Ishikawa (cell line): ENCODE data around the gene MCM6.

ENCODE experiments used
- CREB1 ChIP-seq: IDR thresholded peaks from 2 replicates; pipeline ENCODE4 v1.6.1; 2012; ENCODE audit warnings: low read depth
- EGR1 ChIP-seq: IDR thresholded peaks from 2 replicates; pipeline ENCODE4 v1.6.1; 2012
- EP300 ChIP-seq: IDR thresholded peaks from 2 replicates; pipeline ENCODE4 v1.6.1; 2012; ENCODE audit warnings: borderline replicate concordance
- FOXM1 ChIP-seq: IDR thresholded peaks from 2 replicates; pipeline ENCODE4 v1.6.1; 2012; ENCODE audit warnings: low read depth, borderline replicate concordance
- RAD21 ChIP-seq: IDR thresholded peaks from 2 replicates; pipeline ENCODE4 v1.6.1; 2012; ENCODE audit warnings: low read depth
- TAF1 ChIP-seq: IDR thresholded peaks from 2 replicates; pipeline ENCODE4 v1.6.1; 2012; ENCODE audit warnings: low read depth, mild to moderate bottlenecking
- TCF12 ChIP-seq: IDR thresholded peaks from 2 replicates; pipeline ENCODE4 v1.6.1; 2012; ENCODE audit warnings: low read depth
- TEAD4 ChIP-seq: IDR thresholded peaks from 2 replicates; pipeline ENCODE4 v1.6.1; 2012
- YY1 ChIP-seq: IDR thresholded peaks from 2 replicates; pipeline ENCODE4 v1.6.1; 2012; ENCODE audit warnings: low read depth
- TF ChIP-seq, protein P1 (sequence below): IDR thresholded peaks from 2 replicates; pipeline ENCODE4 v1.6.1; 2012
- TF ChIP-seq, protein P2 (sequence below): IDR thresholded peaks from 2 replicates; pipeline ENCODE4 v1.6.1; 2012; ENCODE audit warnings: low read depth, mild to moderate bottlenecking

DNA sequence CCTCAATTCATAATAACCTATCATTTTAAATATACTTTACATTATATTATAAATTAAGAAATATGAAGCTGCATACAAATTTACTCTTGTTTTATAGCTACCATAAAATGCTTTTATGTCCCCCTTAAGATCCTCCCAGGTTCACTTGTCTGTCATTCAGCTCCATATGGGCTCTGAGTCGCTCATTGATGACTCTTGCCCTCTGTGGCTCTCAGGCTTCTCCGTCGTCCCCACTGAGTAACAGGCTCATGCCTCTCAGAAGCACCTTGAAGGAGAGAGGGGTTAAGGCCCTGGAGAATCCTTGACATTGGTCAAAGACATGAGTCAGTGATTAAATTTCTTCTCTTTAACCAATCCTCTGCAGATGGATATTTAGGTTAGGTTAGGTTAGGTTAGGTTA is 6.2 kb upstream of the MCM6 start:
- TF ChIP-seq, protein P1, sequence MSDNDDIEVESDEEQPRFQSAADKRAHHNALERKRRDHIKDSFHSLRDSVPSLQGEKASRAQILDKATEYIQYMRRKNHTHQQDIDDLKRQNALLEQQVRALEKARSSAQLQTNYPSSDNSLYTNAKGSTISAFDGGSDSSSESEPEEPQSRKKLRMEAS, result no peak
- TF ChIP-seq FOXM1 (no peak), TEAD4 (no peak), CREB1 (no peak), RAD21 (no peak), EGR1 (no peak), YY1 (no peak), TAF1 (no peak), EP300 (no peak), TCF12 (no peak)
- TF ChIP-seq, protein P2, sequence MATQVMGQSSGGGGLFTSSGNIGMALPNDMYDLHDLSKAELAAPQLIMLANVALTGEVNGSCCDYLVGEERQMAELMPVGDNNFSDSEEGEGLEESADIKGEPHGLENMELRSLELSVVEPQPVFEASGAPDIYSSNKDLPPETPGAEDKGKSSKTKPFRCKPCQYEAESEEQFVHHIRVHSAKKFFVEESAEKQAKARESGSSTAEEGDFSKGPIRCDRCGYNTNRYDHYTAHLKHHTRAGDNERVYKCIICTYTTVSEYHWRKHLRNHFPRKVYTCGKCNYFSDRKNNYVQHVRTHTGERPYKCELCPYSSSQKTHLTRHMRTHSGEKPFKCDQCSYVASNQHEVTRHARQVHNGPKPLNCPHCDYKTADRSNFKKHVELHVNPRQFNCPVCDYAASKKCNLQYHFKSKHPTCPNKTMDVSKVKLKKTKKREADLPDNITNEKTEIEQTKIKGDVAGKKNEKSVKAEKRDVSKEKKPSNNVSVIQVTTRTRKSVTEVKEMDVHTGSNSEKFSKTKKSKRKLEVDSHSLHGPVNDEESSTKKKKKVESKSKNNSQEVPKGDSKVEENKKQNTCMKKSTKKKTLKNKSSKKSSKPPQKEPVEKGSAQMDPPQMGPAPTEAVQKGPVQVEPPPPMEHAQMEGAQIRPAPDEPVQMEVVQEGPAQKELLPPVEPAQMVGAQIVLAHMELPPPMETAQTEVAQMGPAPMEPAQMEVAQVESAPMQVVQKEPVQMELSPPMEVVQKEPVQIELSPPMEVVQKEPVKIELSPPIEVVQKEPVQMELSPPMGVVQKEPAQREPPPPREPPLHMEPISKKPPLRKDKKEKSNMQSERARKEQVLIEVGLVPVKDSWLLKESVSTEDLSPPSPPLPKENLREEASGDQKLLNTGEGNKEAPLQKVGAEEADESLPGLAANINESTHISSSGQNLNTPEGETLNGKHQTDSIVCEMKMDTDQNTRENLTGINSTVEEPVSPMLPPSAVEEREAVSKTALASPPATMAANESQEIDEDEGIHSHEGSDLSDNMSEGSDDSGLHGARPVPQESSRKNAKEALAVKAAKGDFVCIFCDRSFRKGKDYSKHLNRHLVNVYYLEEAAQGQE, result no peak
